K562 (cell line): ENCODE data around the gene CCL5. TPM values are rescaled to one million over a fixed set of nuclear protein-coding genes. Genes with fewer than 3 reads are reported as not detected.
A peak's percentile ranks its signal among the peaks of the same experiment; 100 is the strongest.

ENCODE experiments used
- ATAC-seq: fragments of 200-7000 bp; cut with Tn5 transposase; 3 replicates; pipeline ENCODE4 v1.9.1; 2020; ENCODE audit warnings: moderate library complexity
- BruUV-seq: library from RNA; stranded (reverse); fragments of 400-500 nt; replicated peaks from 2 replicates; lab custom pipeline; 2021; lab: Mats Ljungman, UMichigan
- CTCF ChIA-PET: fragments of 300-600 bp; formaldehyde crosslinking; extraction: SDS; loops from one replicate; lab custom pipeline; 2021; ENCODE audit warnings: low intra/inter-chr PET ratio; lab: Yijun Ruan, JAX
- POLR2A ChIA-PET: fragments of 300-600, 350-650 bp; sonication (Branson Sonifier 250); formaldehyde crosslinking; extraction: SDS; loops from one replicate; lab custom pipeline; 2021; ENCODE audit warnings: antibody characterized with exemption, inconsistent platforms; lab: Yijun Ruan, JAX
- DNase-seq, 4 experiments: peaks; one replicate each; pipeline versions ENCODE4 v3.0.0 to v3.0.0-alpha.2; 2011 to 2018; ENCODE audit warnings: low spot score in 3 of 4, mixed read lengths in 3 of 4; ENCODE audit errors: extremely low read depth in 1 of 4
- FAIRE-seq: peaks from 2 replicates; lab custom pipeline; 2011; peaks lifted over from hg19 to GRCh38; lab: Jason Lieb, UNC
- H2AFZ ChIP-seq: 2 replicates; pipeline ENCODE4 v1.6.0; 2011; ENCODE audit warnings: low read depth, low read length, control low read depth, inconsistent platforms
- H3K27ac ChIP-seq: fragments of 200-600 bp; 3 replicates; pipeline ENCODE4 v1.8.0; 2011; ENCODE audit warnings: low read depth, mild to moderate bottlenecking, control low read depth, inconsistent platforms, low read length, moderate library complexity, mixed read lengths; ENCODE audit errors: extremely low read depth
- H3K27me3 ChIP-seq, 2 experiments: fragments of 300-600 bp in 1 of 2; 2 replicates in 1 of 2; 3 replicates in 1 of 2; pipeline versions ENCODE4 v1.6.0 to v1.8.0; 2011; ENCODE audit warnings: inconsistent platforms in 2 of 2, low read length in 2 of 2, mild to moderate bottlenecking in 1 of 2, mixed read lengths in 1 of 2, moderate library complexity in 1 of 2; ENCODE audit not compliant: control insufficient read depth in 2 of 2, insufficient read depth in 2 of 2
- H3K36me3 ChIP-seq: fragments of 300-600 bp; 3 replicates; pipeline ENCODE4 v1.8.0; 2011; ENCODE audit warnings: mild to moderate bottlenecking, low read length, inconsistent platforms; ENCODE audit not compliant: control insufficient read depth, insufficient read depth
- H3K4me1 ChIP-seq, 2 experiments: fragments of 200-600 bp in 1 of 2; replicated peaks in 1 of 2; 2 replicates in 1 of 2; 3 replicates in 1 of 2; pipeline versions ENCODE4 v1.5.1 to v1.8.0; 2011; ENCODE audit warnings: inconsistent platforms in 2 of 2, low read length in 2 of 2, mild to moderate bottlenecking in 1 of 2, mixed read lengths in 1 of 2, moderate library complexity in 1 of 2; ENCODE audit not compliant: control insufficient read depth in 2 of 2, insufficient read depth in 2 of 2
- H3K4me2 ChIP-seq: 2 replicates; pipeline ENCODE4 v1.6.1; 2011; ENCODE audit warnings: low read length, control low read depth, inconsistent platforms, mixed read lengths; ENCODE audit not compliant: insufficient read depth
- H3K4me3 ChIP-seq: fragments of 200-600 bp; sonication (generic), shearing (Covaris generic); 2 replicates; pipeline ENCODE4 v1.5.1; 2016; ENCODE audit warnings: control low read depth, inconsistent platforms
- H3K79me2 ChIP-seq: fragments of 200-600 bp; 3 replicates; pipeline ENCODE4 v1.8.0; 2011; ENCODE audit warnings: low read length, inconsistent platforms; ENCODE audit not compliant: control insufficient read depth, insufficient read depth
- H3K9ac ChIP-seq, 2 experiments: 2 replicates each; pipeline versions ENCODE4 v1.6.0 to v1.6.1; 2011; ENCODE audit warnings: low read depth in 2 of 2, low read length in 2 of 2, control low read depth in 1 of 2, inconsistent platforms in 1 of 2, mild to moderate bottlenecking in 1 of 2, mixed read lengths in 1 of 2; ENCODE audit not compliant: insufficient read depth in 1 of 2
- H3K9me1 ChIP-seq: one replicate; pipeline ENCODE4 v1.6.0; 2011; ENCODE audit warnings: inconsistent platforms, mild to moderate bottlenecking, low read length, moderate library complexity; ENCODE audit not compliant: control insufficient read depth, insufficient read depth
- H3K9me3 ChIP-seq: replicated peaks from 2 replicates; pipeline ENCODE4 v1.5.1; 2011; ENCODE audit warnings: low read depth, low read length, inconsistent platforms; ENCODE audit not compliant: control insufficient read depth, insufficient read depth
- H4K20me1 ChIP-seq: replicated peaks from 2 replicates; pipeline ENCODE4 v1.6.1; 2011; ENCODE audit warnings: low read length, inconsistent platforms, mixed read lengths; ENCODE audit not compliant: control insufficient read depth, insufficient read depth
- CHD2 ChIP-seq: IDR thresholded peaks from 2 replicates; pipeline ENCODE4 v1.6.1; 2011; ENCODE audit warnings: low read depth, low read length
- DEAF1 ChIP-seq: fragments of 450-650 bp; formaldehyde crosslinking; IDR thresholded peaks from 2 replicates; pipeline ENCODE4 v1.4.0; 2020; ENCODE audit warnings: mild to moderate bottlenecking, moderate library complexity
- PATZ1 ChIP-seq: fragments of 250-450 bp; sonication (Bioruptor Pico); IDR thresholded peaks from 2 replicates; pipeline ENCODE4 v1.5.0; 2020; ENCODE audit warnings: mild to moderate bottlenecking, borderline replicate concordance
- PCBP2 ChIP-seq: fragments of 200-400 bp; formaldehyde crosslinking; IDR thresholded peaks from 2 replicates; pipeline ENCODE4 v1.6.1; 2018; ENCODE audit warnings: low read length, low read depth, mild to moderate bottlenecking, moderate library complexity; ENCODE audit not compliant: poor library complexity, severe bottlenecking
- PTTG1 ChIP-seq: fragments of 450-650 bp; IDR thresholded peaks from 2 replicates; pipeline ENCODE4 v1.6.1; 2016; ENCODE audit warnings: low read depth, mild to moderate bottlenecking, missing genetic modification characterization, missing compliant biosample characterization
- ZNF592 ChIP-seq: fragments of 450-650 bp; IDR thresholded peaks from 2 replicates; pipeline ENCODE4 v1.6.1; 2017; ENCODE audit warnings: antibody characterized with exemption, mild to moderate bottlenecking
- WGBS: fragments of 100-300 bp; shearing (Covaris generic); methylation state at CpG from one replicate; pipeline ENCODE4 v1.1.6; 2016; ENCODE audit warnings: low coverage, mixed read lengths; ENCODE audit not compliant: insufficient coverage; ENCODE audit errors: missing lambda C conversion rate; 5-methylcytosine and 5-hydroxymethylcytosine counted together
- in situ Hi-C: fragments of 300-500 bp; cut with MboI; formaldehyde crosslinking; loops from 4 replicates; pipeline ENCODE4 v1.15.0; 2018; ENCODE audit warnings: inconsistent platforms, mixed read lengths
- intact Hi-C: fragments of 100-400 bp; cut with micrococcal nuclease; formaldehyde crosslinking; loops from 2 replicates; pipeline ENCODE4 v1.14.2; 2022
- polyA plus RNA-seq, 8 experiments: library from polyadenylated mRNA; depleted of rRNA in 4 of 8; stranded (reverse) in 5 of 8; unstranded in 3 of 8; fragments of >200 nt; fragmentation: Nextera tagmentation in 2 of 8; fragmentation: Illumina TruSeq in 1 of 8; extraction: Ambion mirVana in 2 of 8; extraction: Trizol in 1 of 8; gene quantifications; 2 replicates each; pipeline versions ENCODE4 v1.2.1 to v1.2.3, GENCODE V29; 2011 to 2014; ENCODE audit warnings: inconsistent platforms in 1 of 8, missing spikeins in 1 of 8
- total RNA-seq, 7 experiments: library from RNA; depleted of rRNA in 6 of 7; stranded (reverse); fragments of >200 nt in 6 of 7; fragmentation: Illumina TruSeq in 2 of 7; extraction: Trizol in 2 of 7; gene quantifications; 2 replicates each; pipeline versions ENCODE4 v1.2.1 to v1.2.3, GENCODE V29; 2011 to 2021; ENCODE audit warnings: low replicate concordance in 1 of 7
- TF ChIP-seq, protein P1 (sequence below), 2 experiments: fragments of 450-650 bp; conservative IDR thresholded peaks; 2 replicates each; pipeline ENCODE4 v1.6.1; 2017; ENCODE audit warnings: mild to moderate bottlenecking in 2 of 2, moderate library complexity in 2 of 2

Gene CCL5
- total and polyA plus RNA-seq, 9 of the 15 experiments (the other 6 are each of a cell fraction or from before 2014, with no cell fraction given): 0.18 to 0.59 (median 0.45) TPM; not detected in 1

GRCh38 chr17:35889818-35890773 is 9.9 kb upstream of the CCL5 start (continued):
- TF ChIP-seq, protein P1, sequence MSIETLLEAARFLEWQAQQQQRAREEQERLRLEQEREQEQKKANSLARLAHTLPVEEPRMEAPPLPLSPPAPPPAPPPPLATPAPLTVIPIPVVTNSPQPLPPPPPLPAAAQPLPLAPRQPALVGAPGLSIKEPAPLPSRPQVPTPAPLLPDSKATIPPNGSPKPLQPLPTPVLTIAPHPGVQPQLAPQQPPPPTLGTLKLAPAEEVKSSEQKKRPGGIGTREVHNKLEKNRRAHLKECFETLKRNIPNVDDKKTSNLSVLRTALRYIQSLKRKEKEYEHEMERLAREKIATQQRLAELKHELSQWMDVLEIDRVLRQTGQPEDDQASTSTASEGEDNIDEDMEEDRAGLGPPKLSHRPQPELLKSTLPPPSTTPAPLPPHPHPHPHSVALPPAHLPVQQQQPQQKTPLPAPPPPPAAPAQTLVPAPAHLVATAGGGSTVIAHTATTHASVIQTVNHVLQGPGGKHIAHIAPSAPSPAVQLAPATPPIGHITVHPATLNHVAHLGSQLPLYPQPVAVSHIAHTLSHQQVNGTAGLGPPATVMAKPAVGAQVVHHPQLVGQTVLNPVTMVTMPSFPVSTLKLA (conservative IDR thresholded peaks at IDR 0.05): no peak
- no peak for TF ChIP-seq PATZ1 (CRISPR knock-in tag)

GRCh38 chr17:35889241-35889640 is 9.1 kb upstream of the CCL5 start:
- H3K4me3 ChIP-seq: no peak overlapping the region
- POLR2A ChIA-PET: interaction anchor here (0.7 to 2.0 kb wide), 5 partner anchors 9 to 112 kb away, joined by 3 to 9 read pairs (median 5); partner anchors contain the start of gene CCL5
- 19% methylated on average over 2 of the region's 2 CpGs for WGBS
- TF ChIP-seq CHD2 (no peak), ZNF592 (peak; percentile 55; the same call in 1 of the 2 replicates), PTTG1 (tag) (0 out of 2 replicates have a peak, but pooled peaks have one; percentile 41), DEAF1 (CRISPR knock-in tag) (no peak), PCBP2 (no peak)

More at GRCh38 chr17:35889241-35889640, 9.1 kb upstream of the CCL5 start:
- no peak for ATAC-seq
- H3K27me3 ChIP-seq: no peaks in the 10 kb centered on the region
- H3K4me2 ChIP-seq: no peak overlapping the region
- H3K4me1 ChIP-seq: peaks cover 0 to 7% of the 10 kb centered on the region in 2 experiments; a peak in 2 of 5 replicates
- no peak for FAIRE-seq
- H2AFZ ChIP-seq: peak overlapping the region; percentile 17
- no TSS peak for BruUV-seq
- intact Hi-C loops (no loop called here), in situ Hi-C loops (no loop called here)
- no peaks in the 10 kb centered on the region for H3K9me1 ChIP-seq
- no peaks in the 10 kb centered on the region for H3K36me3 ChIP-seq
- no peak for DNase-seq
- H3K9ac ChIP-seq: no peak overlapping the region
- no peaks in the 10 kb centered on the region for H4K20me1 ChIP-seq
- no peaks in the 10 kb centered on the region for H3K9me3 ChIP-seq
- H3K27ac ChIP-seq: no peak overlapping the region
- CTCF ChIA-PET: no interaction called here
- H3K79me2 ChIP-seq: no peaks in the 10 kb centered on the region
